ENCODE results near the gene KLHDC10.

DNA sequence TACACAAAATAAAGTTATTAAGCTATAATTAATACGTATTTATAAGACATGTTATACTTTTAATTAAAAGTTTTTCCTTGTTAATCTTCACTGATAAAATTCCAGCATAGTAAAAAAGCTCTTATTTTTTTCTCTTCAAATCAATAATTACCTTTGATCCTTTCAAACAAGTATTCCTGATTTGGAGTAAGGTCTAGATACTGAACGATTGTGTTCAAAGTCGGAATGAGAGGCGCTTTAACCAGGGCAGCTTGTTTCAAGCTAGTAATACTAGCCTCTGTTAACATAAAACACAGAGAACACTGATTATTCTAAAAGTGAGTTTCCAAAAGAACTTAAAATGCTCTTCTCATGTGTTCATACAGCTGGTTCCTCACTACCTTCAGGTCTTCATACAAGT lies 107.9 kb downstream of the KLHDC10 start:
- TF ChIP-seq CREB1 (CRISPR knock-in tag; IDR thresholded peaks at IDR 0.05; ENCODE audit: low read depth) (no peak), EZH2 (IDR thresholded peaks at IDR 0.05; ENCODE audit: low read depth, unreplicated experiment) (no peak)
